Measurements from ENCODE around the gene PPIL1.
"Not testable (repeated sequence)": the region's sequence is repeated elsewhere in the genome, so short reads cannot be mapped to it uniquely, and the experiment has no call there.

The PPIL1 gene

GRCh38 chr6:36815962-36816735 lies 58.5 kb downstream of the PPIL1 start:
- no peaks in the 10 kb centered on the region for H3K4me1 ChIP-seq (ENCODE audit: low read length)
- H3K36me3 ChIP-seq (replicated peaks; ENCODE audit: insufficient read depth, low read length), result no peaks in the 10 kb centered on the region
- no peaks in the 10 kb centered on the region for H3K9me2 ChIP-seq (replicated peaks; ENCODE audit: insufficient read depth, low read length)
- no peak overlapping the region for H3K9ac ChIP-seq (ENCODE audit: low read length)
- no peaks in the 10 kb centered on the region for H3K79me2 ChIP-seq (ENCODE audit: low read length)
- no peak overlapping the region for H3K27ac ChIP-seq (ENCODE audit: low read length)
- no peak overlapping the region for H2AFZ ChIP-seq (ENCODE audit: low read length)
- no peaks in the 10 kb centered on the region for H3K9me3 ChIP-seq (replicated peaks; ENCODE audit: insufficient read depth, low read length)
- no peaks in the 10 kb centered on the region for H4K20me1 ChIP-seq (ENCODE audit: insufficient read depth, low read length)
- no peaks in the 10 kb centered on the region for H3F3A ChIP-seq (ENCODE audit: insufficient read depth, low read length)
- no peak for DNase-seq
- H3K27me3 ChIP-seq (replicated peaks; ENCODE audit: insufficient read depth, low read length), result no peaks in the 10 kb centered on the region
- H3K4me2 ChIP-seq (ENCODE audit: low read depth, low read length), result no peak overlapping the region
- no peak overlapping the region for H3K4me3 ChIP-seq (ENCODE audit: low read length)
- TF ChIP-seq EZH2 (optimal IDR thresholded peaks at IDR 0.05; ENCODE audit: low read depth, low read length), result no peak

DNA sequence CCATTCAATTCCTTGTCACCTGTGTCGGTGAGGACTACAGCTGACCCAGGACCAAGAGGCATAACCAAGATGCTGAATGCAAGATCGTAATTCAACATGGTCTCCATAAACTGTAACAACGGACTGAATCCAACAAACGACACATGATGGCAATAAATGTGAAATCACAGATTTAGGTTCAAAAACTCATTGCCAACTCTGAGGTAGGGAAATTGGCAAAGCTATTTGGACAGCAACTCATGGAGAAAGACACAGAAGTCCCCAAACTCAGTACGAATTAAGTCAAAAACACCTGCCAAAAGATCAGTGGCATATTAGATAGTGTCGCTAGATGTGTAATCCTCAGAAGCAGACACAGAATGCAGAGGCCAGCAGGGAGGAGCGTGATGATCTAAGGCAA lies 60.4 kb downstream of the PPIL1 start:
- H3K4me2 ChIP-seq (ENCODE audit: low read depth, low read length), result no peak overlapping the region
- no peaks in the 10 kb centered on the region for H4K20me1 ChIP-seq (ENCODE audit: insufficient read depth, low read length)
- H3K4me1 ChIP-seq (ENCODE audit: low read length), result no peaks in the 10 kb centered on the region
- H3K36me3 ChIP-seq (replicated peaks; ENCODE audit: insufficient read depth, low read length), result no peaks in the 10 kb centered on the region
- no peaks in the 10 kb centered on the region for H3K9me3 ChIP-seq (replicated peaks; ENCODE audit: insufficient read depth, low read length)
- TF ChIP-seq EZH2phosphoT487 (IDR thresholded peaks at IDR 0.05; ENCODE audit: low read length) (no peak), EZH2 (optimal IDR thresholded peaks at IDR 0.05; ENCODE audit: low read depth, low read length) (no peak)
- TF ChIP-seq, protein P1, sequence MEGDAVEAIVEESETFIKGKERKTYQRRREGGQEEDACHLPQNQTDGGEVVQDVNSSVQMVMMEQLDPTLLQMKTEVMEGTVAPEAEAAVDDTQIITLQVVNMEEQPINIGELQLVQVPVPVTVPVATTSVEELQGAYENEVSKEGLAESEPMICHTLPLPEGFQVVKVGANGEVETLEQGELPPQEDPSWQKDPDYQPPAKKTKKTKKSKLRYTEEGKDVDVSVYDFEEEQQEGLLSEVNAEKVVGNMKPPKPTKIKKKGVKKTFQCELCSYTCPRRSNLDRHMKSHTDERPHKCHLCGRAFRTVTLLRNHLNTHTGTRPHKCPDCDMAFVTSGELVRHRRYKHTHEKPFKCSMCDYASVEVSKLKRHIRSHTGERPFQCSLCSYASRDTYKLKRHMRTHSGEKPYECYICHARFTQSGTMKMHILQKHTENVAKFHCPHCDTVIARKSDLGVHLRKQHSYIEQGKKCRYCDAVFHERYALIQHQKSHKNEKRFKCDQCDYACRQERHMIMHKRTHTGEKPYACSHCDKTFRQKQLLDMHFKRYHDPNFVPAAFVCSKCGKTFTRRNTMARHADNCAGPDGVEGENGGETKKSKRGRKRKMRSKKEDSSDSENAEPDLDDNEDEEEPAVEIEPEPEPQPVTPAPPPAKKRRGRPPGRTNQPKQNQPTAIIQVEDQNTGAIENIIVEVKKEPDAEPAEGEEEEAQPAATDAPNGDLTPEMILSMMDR (IDR thresholded peaks at IDR 0.05; ENCODE audit: low read length), result no peak
- no peaks in the 10 kb centered on the region for H3K27me3 ChIP-seq (replicated peaks; ENCODE audit: insufficient read depth, low read length)
- no peaks in the 10 kb centered on the region for H3K9me2 ChIP-seq (replicated peaks; ENCODE audit: insufficient read depth, low read length)
- H3K4me3 ChIP-seq (ENCODE audit: low read length), result no peak overlapping the region
- no peak overlapping the region for H3K9ac ChIP-seq (ENCODE audit: low read length)
- no peak overlapping the region for H3K27ac ChIP-seq (ENCODE audit: low read length)
- no peak for DNase-seq
- no peaks in the 10 kb centered on the region for H3K79me2 ChIP-seq (ENCODE audit: low read length)
- no peaks in the 10 kb centered on the region for H3F3A ChIP-seq (ENCODE audit: insufficient read depth, low read length)
- no peak overlapping the region for H2AFZ ChIP-seq (ENCODE audit: low read length)

- Histone ChIP-seq H3K9me2 (replicated peaks; ENCODE audit: insufficient read depth, low read length) (no peaks in the 10 kb centered on the region), H3K36me3 (replicated peaks; ENCODE audit: insufficient read depth, low read length) (no peaks in the 10 kb centered on the region), H3K4me1 (ENCODE audit: low read length) (no peaks in the 10 kb centered on the region), H3K9me3 (replicated peaks; ENCODE audit: insufficient read depth, low read length) (no peaks in the 10 kb centered on the region), H3K27me3 (replicated peaks; ENCODE audit: insufficient read depth, low read length) (no peaks in the 10 kb centered on the region), H3K9ac (ENCODE audit: low read length) (no peak overlapping the region), H3K4me2 (ENCODE audit: low read depth, low read length) (no peak overlapping the region), H2AFZ (ENCODE audit: low read length) (no peak overlapping the region), H3K4me3 (ENCODE audit: low read length) (no peak overlapping the region), H3F3A (ENCODE audit: insufficient read depth, low read length) (no peaks in the 10 kb centered on the region), H3K27ac (ENCODE audit: low read length) (no peak overlapping the region), H4K20me1 (ENCODE audit: insufficient read depth, low read length) (no peaks in the 10 kb centered on the region), H3K79me2 (ENCODE audit: low read length) (no peaks in the 10 kb centered on the region)
- DNase-seq, result no peak
- TF ChIP-seq EZH2 (optimal IDR thresholded peaks at IDR 0.05; ENCODE audit: low read depth, low read length) (no peak), EZH2phosphoT487 (IDR thresholded peaks at IDR 0.05; ENCODE audit: low read length) (no peak)
- TF ChIP-seq, protein P1 (IDR thresholded peaks at IDR 0.05; ENCODE audit: low read length), result no peak
These were observed 61.1 kb downstream of the PPIL1 start for GRCh38 chr6:36813526-36813925.

GRCh38 chr6:36813047-36813446 lies 61.6 kb downstream of the PPIL1 start:
- not testable (repeated sequence) for H3K79me2 ChIP-seq (ENCODE audit: low read length); H2AFZ ChIP-seq (ENCODE audit: low read length); H3K4me2 ChIP-seq (ENCODE audit: low read depth, low read length); H3K36me3 ChIP-seq (replicated peaks; ENCODE audit: insufficient read depth, low read length); H3K9ac ChIP-seq (ENCODE audit: low read length); H3K27me3 ChIP-seq (replicated peaks; ENCODE audit: insufficient read depth, low read length); H3K4me3 ChIP-seq (ENCODE audit: low read length); H3K27ac ChIP-seq (ENCODE audit: low read length); H3F3A ChIP-seq (ENCODE audit: insufficient read depth, low read length); DNase-seq; H4K20me1 ChIP-seq (ENCODE audit: insufficient read depth, low read length); H3K9me2 ChIP-seq (replicated peaks; ENCODE audit: insufficient read depth, low read length); H3K9me3 ChIP-seq (replicated peaks; ENCODE audit: insufficient read depth, low read length); H3K4me1 ChIP-seq (ENCODE audit: low read length)

Measured in MM.1S (cell line).